Measurements from ENCODE around the gene SNX25.
A peak's percentile ranks its signal among the peaks of the same experiment; 100 is the strongest.

SNX25 gene

GRCh38 chr4:185209031-185209851 lies at the start of gene SNX25:
SNX25 (plus strand) TSS chr4:185209598; CDS start chr4:185209827, 229 bp downstream.
- H3K36me3 ChIP-seq (ENCODE audit: insufficient read depth, insufficient read length, low read length), result no peaks in the 10 kb centered on the region
- no peaks in the 10 kb centered on the region for H3K4me1 ChIP-seq (ENCODE audit: insufficient read depth, insufficient read length)
- peaks cover 23% of the 10 kb centered on the region for H3K27me3 ChIP-seq (ENCODE audit: insufficient read depth, insufficient read length)
- peak within 1 kb of the TSS; percentile 59 for H3K4me3 ChIP-seq (ENCODE audit: insufficient read length, low read depth)
- H3K9ac ChIP-seq (ENCODE audit: insufficient read length, low read depth), result peak within 1 kb of the TSS; percentile 74
- TF ChIP-seq ZNF274 (IDR thresholded peaks at IDR 0.05; ENCODE audit: low read depth, low read length), result no peak
- TF ChIP-seq SUZ12 (IDR thresholded peaks at IDR 0.05; ENCODE audit: extremely low read depth, insufficient read depth, insufficient read length), result no peak
- TF ChIP-seq YY1 (IDR thresholded peaks at IDR 0.05; ENCODE audit: insufficient read depth, insufficient read length), result no peak
- DNase-seq (ENCODE audit: low read depth, low spot score), result peak; percentile 52
- no peaks in the 10 kb centered on the region for H3K9me3 ChIP-seq (ENCODE audit: insufficient read depth, low read length)

- H3K27me3 ChIP-seq (ENCODE audit: insufficient read depth, insufficient read length), result no peaks in the 10 kb centered on the region
- no peak overlapping the region for H3K4me3 ChIP-seq (ENCODE audit: insufficient read length, low read depth)
- H3K4me1 ChIP-seq (ENCODE audit: insufficient read depth, insufficient read length), result no peaks in the 10 kb centered on the region
- H3K9me3 ChIP-seq (ENCODE audit: insufficient read depth, low read length), result no peaks in the 10 kb centered on the region
- TF ChIP-seq SUZ12 (IDR thresholded peaks at IDR 0.05; ENCODE audit: extremely low read depth, insufficient read depth, insufficient read length) (no peak), YY1 (IDR thresholded peaks at IDR 0.05; ENCODE audit: insufficient read depth, insufficient read length) (no peak), ZNF274 (IDR thresholded peaks at IDR 0.05; ENCODE audit: low read depth, low read length) (no peak)
- no peak for DNase-seq (ENCODE audit: low read depth, low spot score)
- H3K36me3 ChIP-seq (ENCODE audit: insufficient read depth, insufficient read length, low read length), result peaks cover 18% of the 10 kb centered on the region
- no peak overlapping the region for H3K9ac ChIP-seq (ENCODE audit: insufficient read length, low read depth)
Observed at GRCh38 chr4:185165605-185166063, 43.8 kb upstream of the SNX25 start.

GRCh38 chr4:185167234-185167633 lies 42.2 kb upstream of the SNX25 start:
- DNase-seq (ENCODE audit: low read depth, low spot score), result no peak
- TF ChIP-seq SUZ12 (IDR thresholded peaks at IDR 0.05; ENCODE audit: extremely low read depth, insufficient read depth, insufficient read length) (no peak), ZNF274 (IDR thresholded peaks at IDR 0.05; ENCODE audit: low read depth, low read length) (no peak), YY1 (IDR thresholded peaks at IDR 0.05; ENCODE audit: insufficient read depth, insufficient read length) (no peak)
- Histone ChIP-seq H3K4me3 (ENCODE audit: insufficient read length, low read depth) (no peak overlapping the region), H3K27me3 (ENCODE audit: insufficient read depth, insufficient read length) (no peaks in the 10 kb centered on the region), H3K36me3 (ENCODE audit: insufficient read depth, insufficient read length, low read length) (peaks cover 14% of the 10 kb centered on the region), H3K9ac (ENCODE audit: insufficient read length, low read depth) (no peak overlapping the region), H3K4me1 (ENCODE audit: insufficient read depth, insufficient read length) (no peaks in the 10 kb centered on the region), H3K9me3 (ENCODE audit: insufficient read depth, low read length) (no peaks in the 10 kb centered on the region)

GRCh38 chr4:185171373-185172071 lies 37.9 kb upstream of the SNX25 start:
- no peak for DNase-seq (ENCODE audit: low read depth, low spot score)
- Histone ChIP-seq H3K4me1 (ENCODE audit: insufficient read depth, insufficient read length) (no peaks in the 10 kb centered on the region), H3K9me3 (ENCODE audit: insufficient read depth, low read length) (no peaks in the 10 kb centered on the region), H3K27me3 (ENCODE audit: insufficient read depth, insufficient read length) (no peaks in the 10 kb centered on the region), H3K36me3 (ENCODE audit: insufficient read depth, insufficient read length, low read length) (peaks cover 10% of the 10 kb centered on the region), H3K9ac (ENCODE audit: insufficient read length, low read depth) (no peak overlapping the region), H3K4me3 (ENCODE audit: insufficient read length, low read depth) (no peak overlapping the region)
- TF ChIP-seq SUZ12 (IDR thresholded peaks at IDR 0.05; ENCODE audit: extremely low read depth, insufficient read depth, insufficient read length) (no peak), ZNF274 (IDR thresholded peaks at IDR 0.05; ENCODE audit: low read depth, low read length) (no peak), YY1 (IDR thresholded peaks at IDR 0.05; ENCODE audit: insufficient read depth, insufficient read length) (no peak)

GRCh38 chr4:185179488-185179887 lies 29.9 kb upstream of the SNX25 start:
- Histone ChIP-seq H3K9ac (ENCODE audit: insufficient read length, low read depth) (no peak overlapping the region), H3K9me3 (ENCODE audit: insufficient read depth, low read length) (no peaks in the 10 kb centered on the region), H3K36me3 (ENCODE audit: insufficient read depth, insufficient read length, low read length) (peaks cover 5% of the 10 kb centered on the region)

GRCh38 chr4:185182239-185182638 lies 27.2 kb upstream of the SNX25 start:
- Histone ChIP-seq H3K4me1 (ENCODE audit: insufficient read depth, insufficient read length) (no peaks in the 10 kb centered on the region), H3K9ac (ENCODE audit: insufficient read length, low read depth) (no peak overlapping the region)

More at GRCh38 chr4:185179488-185179887, 29.9 kb upstream of the SNX25 start:
- Histone ChIP-seq H3K4me3 (ENCODE audit: insufficient read length, low read depth) (no peak overlapping the region), H3K27me3 (ENCODE audit: insufficient read depth, insufficient read length) (no peaks in the 10 kb centered on the region), H3K4me1 (ENCODE audit: insufficient read depth, insufficient read length) (no peaks in the 10 kb centered on the region)
- TF ChIP-seq SUZ12 (IDR thresholded peaks at IDR 0.05; ENCODE audit: extremely low read depth, insufficient read depth, insufficient read length), result no peak
- TF ChIP-seq ZNF274 (IDR thresholded peaks at IDR 0.05; ENCODE audit: low read depth, low read length), result no peak
- TF ChIP-seq YY1 (IDR thresholded peaks at IDR 0.05; ENCODE audit: insufficient read depth, insufficient read length), result no peak
- no peak for DNase-seq (ENCODE audit: low read depth, low spot score)

More at GRCh38 chr4:185182239-185182638, 27.2 kb upstream of the SNX25 start:
- no peaks in the 10 kb centered on the region for H3K27me3 ChIP-seq (ENCODE audit: insufficient read depth, insufficient read length)
- H3K4me3 ChIP-seq (ENCODE audit: insufficient read length, low read depth), result no peak overlapping the region
- TF ChIP-seq SUZ12 (IDR thresholded peaks at IDR 0.05; ENCODE audit: extremely low read depth, insufficient read depth, insufficient read length) (no peak), ZNF274 (IDR thresholded peaks at IDR 0.05; ENCODE audit: low read depth, low read length) (no peak), YY1 (IDR thresholded peaks at IDR 0.05; ENCODE audit: insufficient read depth, insufficient read length) (no peak)
- no peaks in the 10 kb centered on the region for H3K36me3 ChIP-seq (ENCODE audit: insufficient read depth, insufficient read length, low read length)
- DNase-seq (ENCODE audit: low read depth, low spot score), result no peak
- no peaks in the 10 kb centered on the region for H3K9me3 ChIP-seq (ENCODE audit: insufficient read depth, low read length)

Data from NT2/D1 (cell line).